ENCODE data around the gene ZBTB7A. TPM values are rescaled to one million over a fixed set of nuclear protein-coding genes. Genes with fewer than 3 reads are reported as not detected.

Gene ZBTB7A
- total RNA-seq, 1 donor from 2014 or later = 39.9 TPM

DNA sequence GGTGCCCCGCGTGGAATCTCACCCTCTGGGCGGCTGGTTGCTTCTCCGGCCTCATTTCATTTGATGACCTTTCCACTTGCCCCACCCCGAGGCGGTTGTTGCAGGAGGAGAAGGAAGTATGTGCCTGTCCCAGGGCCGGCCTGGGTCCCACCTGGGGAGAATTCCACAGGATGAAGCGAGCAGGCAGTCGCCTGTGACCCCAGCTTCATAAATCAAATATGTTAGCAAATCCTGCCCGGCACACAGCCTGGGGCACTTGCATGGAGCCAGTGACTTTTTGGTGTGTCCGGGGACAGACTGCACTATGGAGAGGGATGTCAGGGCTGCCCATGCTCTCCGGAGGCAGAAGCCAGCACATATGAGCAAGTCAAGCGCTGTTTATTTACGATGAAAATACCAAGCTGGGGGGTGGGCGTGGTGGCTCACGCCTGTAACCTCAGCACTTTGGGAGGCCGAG is 19.7 kb upstream of the ZBTB7A start:
- Histone ChIP-seq H3K4me3 (ENCODE audit: low read depth, low read length) (no peak overlapping the region), H3K36me3 (ENCODE audit: control insufficient read depth, insufficient read depth, low read length) (peaks cover 2% of the 10 kb centered on the region), H3K27me3 (ENCODE audit: control insufficient read depth, insufficient read depth, low read length) (no peaks in the 10 kb centered on the region)
- DNase-seq (ENCODE audit: low read depth) = no peak
- TF ChIP-seq, protein P1, sequence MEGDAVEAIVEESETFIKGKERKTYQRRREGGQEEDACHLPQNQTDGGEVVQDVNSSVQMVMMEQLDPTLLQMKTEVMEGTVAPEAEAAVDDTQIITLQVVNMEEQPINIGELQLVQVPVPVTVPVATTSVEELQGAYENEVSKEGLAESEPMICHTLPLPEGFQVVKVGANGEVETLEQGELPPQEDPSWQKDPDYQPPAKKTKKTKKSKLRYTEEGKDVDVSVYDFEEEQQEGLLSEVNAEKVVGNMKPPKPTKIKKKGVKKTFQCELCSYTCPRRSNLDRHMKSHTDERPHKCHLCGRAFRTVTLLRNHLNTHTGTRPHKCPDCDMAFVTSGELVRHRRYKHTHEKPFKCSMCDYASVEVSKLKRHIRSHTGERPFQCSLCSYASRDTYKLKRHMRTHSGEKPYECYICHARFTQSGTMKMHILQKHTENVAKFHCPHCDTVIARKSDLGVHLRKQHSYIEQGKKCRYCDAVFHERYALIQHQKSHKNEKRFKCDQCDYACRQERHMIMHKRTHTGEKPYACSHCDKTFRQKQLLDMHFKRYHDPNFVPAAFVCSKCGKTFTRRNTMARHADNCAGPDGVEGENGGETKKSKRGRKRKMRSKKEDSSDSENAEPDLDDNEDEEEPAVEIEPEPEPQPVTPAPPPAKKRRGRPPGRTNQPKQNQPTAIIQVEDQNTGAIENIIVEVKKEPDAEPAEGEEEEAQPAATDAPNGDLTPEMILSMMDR (IDR thresholded peaks at IDR 0.05; ENCODE audit: insufficient read depth, low read length, poor library complexity, severe bottlenecking) = no peak

DNA sequence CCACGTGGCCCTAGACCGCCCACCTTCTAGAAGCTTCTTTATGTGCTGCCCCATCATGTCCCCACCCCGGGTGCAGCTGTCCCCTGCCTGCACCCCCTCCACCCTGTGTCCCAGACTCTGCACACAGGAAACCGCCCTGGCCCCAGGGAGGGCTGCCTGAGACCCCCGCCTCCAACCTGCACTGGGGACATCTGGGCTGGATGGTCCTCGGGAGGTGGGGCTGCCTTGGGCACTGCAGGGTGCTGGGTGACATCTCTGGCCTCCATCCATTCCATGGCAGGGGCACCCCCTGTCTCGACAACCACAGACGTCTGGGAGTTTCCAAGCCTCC is 17.8 kb upstream of the ZBTB7A start:
- Histone ChIP-seq H3K27me3 (ENCODE audit: control insufficient read depth, insufficient read depth, low read length) (no peaks in the 10 kb centered on the region), H3K36me3 (ENCODE audit: control insufficient read depth, insufficient read depth, low read length) (no peaks in the 10 kb centered on the region), H3K4me3 (ENCODE audit: low read depth, low read length) (no peak overlapping the region)
- DNase-seq (ENCODE audit: low read depth) = no peak
- TF ChIP-seq, protein P1 (IDR thresholded peaks at IDR 0.05; ENCODE audit: insufficient read depth, low read length, poor library complexity, severe bottlenecking) = no peak

DNA sequence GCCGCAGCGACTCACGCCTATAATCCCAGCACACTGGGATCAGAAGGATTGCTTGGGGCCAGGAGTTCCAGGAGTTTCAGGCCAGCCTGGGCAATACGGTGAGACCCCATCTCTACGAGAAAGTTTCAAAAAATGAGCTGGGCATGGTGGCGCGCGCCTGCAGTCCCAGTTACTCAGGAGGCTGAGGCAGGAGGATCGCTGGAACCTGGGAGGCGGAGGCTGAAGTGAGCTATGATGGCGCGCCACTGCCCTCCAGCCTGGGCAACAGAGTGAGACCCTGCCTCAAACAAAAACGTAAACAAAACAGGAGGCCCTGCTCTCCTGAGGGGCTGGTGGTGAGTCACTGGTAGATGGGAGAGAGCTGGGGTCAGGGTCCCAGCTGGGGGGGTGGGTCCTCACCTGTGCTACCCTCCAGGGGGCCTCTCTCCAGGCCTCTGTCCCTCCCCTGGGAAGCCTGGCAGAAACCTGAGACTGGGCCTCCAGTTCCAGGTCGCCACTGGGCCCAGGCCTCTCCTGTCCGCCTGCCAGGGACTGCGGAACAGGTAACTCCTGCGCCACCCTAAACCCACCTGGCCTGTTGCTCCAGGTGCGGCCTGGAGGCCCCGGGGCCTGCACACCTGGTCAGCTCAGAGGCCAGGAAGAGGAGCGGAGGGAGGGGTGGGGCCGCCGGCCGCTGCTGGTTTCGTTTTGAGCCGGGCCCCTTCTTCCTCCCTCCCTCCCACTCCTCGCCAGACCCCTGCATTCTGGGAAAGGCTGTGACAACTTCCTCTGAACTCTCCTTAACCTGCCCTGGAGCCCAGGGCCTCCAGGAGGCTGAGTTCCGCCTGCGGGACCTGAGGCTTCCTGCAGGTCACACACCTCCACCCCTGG is 17.2 kb upstream of the ZBTB7A start:
- Histone ChIP-seq H3K4me3 (ENCODE audit: low read depth, low read length) (no peak overlapping the region), H3K36me3 (ENCODE audit: control insufficient read depth, insufficient read depth, low read length) (no peaks in the 10 kb centered on the region), H3K27me3 (ENCODE audit: control insufficient read depth, insufficient read depth, low read length) (no peaks in the 10 kb centered on the region)
- TF ChIP-seq, protein P1 (IDR thresholded peaks at IDR 0.05; ENCODE audit: insufficient read depth, low read length, poor library complexity, severe bottlenecking) = no peak
- no peak for DNase-seq (ENCODE audit: low read depth)

DNA sequence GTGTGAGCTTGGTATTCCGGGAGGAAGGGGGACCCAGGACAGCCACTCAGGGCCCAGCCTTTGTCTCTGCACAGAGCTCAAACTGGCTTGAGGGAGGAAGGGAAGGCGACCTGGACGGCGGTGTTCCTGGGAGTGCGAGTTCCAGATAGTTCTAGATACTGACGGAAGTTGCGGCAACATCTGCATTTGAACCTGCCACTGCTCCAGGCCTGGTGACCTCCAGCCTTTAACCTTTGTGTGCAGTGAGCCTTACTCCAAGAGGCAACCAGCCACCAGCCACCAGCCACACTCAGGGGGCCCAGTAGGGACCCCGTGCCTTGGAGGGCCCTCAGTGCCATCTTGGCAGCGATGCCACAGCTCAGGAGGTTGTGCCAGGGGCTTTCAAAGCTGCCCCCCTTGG is 15.5 kb upstream of the ZBTB7A start:
- Histone ChIP-seq H3K4me3 (ENCODE audit: low read depth, low read length) (no peak overlapping the region), H3K27me3 (ENCODE audit: control insufficient read depth, insufficient read depth, low read length) (no peaks in the 10 kb centered on the region), H3K36me3 (ENCODE audit: control insufficient read depth, insufficient read depth, low read length) (no peaks in the 10 kb centered on the region)
- TF ChIP-seq, protein P1 (IDR thresholded peaks at IDR 0.05; ENCODE audit: insufficient read depth, low read length, poor library complexity, severe bottlenecking) = no peak
- DNase-seq (ENCODE audit: low read depth) = no peak

DNA sequence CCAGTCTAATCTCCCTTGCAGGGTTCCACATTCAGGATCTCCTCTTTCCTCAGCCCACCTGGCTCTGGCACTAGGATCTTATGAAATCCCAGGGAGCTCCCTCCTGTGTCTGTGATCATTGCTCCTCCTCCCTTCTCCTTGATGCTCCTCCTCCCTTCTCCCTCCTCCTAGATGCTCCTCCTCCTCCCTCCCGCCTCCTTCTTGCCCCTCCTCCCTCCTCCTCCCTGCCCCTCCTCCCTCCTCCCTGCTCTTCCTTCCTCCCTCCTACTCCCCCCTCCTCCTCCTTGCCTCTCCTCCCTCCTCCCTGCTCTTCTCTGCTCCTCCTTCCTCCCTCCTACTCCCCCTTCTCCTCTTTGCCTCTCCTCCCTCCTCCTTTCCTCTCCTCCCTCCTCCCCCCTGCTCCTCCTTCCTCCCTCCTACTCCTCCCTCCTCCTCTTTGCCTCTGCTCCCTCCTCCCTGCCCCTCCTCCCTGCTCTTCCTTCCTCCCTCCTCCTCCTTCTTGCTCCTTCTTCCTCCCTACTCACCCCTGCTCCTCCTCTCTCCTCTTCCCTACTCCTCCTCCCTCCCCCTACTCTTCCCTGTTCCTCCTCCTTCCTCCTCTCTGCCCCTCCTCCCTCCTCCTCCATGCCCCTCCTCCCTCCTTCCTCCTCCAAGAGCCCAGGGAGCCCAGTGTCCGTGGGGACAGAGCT is 14.9 kb upstream of the ZBTB7A start:
- Histone ChIP-seq H3K27me3 (ENCODE audit: control insufficient read depth, insufficient read depth, low read length) (no peaks in the 10 kb centered on the region), H3K4me3 (ENCODE audit: low read depth, low read length) (no peak overlapping the region), H3K36me3 (ENCODE audit: control insufficient read depth, insufficient read depth, low read length) (no peaks in the 10 kb centered on the region)
- DNase-seq (ENCODE audit: low read depth) = no peak
- TF ChIP-seq, protein P1 (IDR thresholded peaks at IDR 0.05; ENCODE audit: insufficient read depth, low read length, poor library complexity, severe bottlenecking) = no peak

Data from kidney epithelial cell (primary cell).